Measurements from ENCODE around the gene HIRA.

The HIRA gene

GRCh38 chr22:19466848-19467752 lies 35.6 kb upstream of the HIRA start:
- H3K4me1 Mint-ChIP-seq (ENCODE audit: low read depth), result peaks cover 12% of the 10 kb centered on the region
- no peaks in the 10 kb centered on the region for H3K27me3 Mint-ChIP-seq (ENCODE audit: low read depth)
- no peaks in the 10 kb centered on the region for H3K9me3 Mint-ChIP-seq
- no peak overlapping the region for H3K27ac Mint-ChIP-seq
- H3K36me3 Mint-ChIP-seq (ENCODE audit: low read depth), result peaks cover 58% of the 10 kb centered on the region
- H3K4me3 Mint-ChIP-seq, result no peak overlapping the region

GRCh38 chr22:19466126-19466716 lies 34.7 kb upstream of the HIRA start:
- H3K27me3 Mint-ChIP-seq (ENCODE audit: low read depth), result no peaks in the 10 kb centered on the region
- peaks cover 12% of the 10 kb centered on the region for H3K4me1 Mint-ChIP-seq (ENCODE audit: low read depth)
- peaks cover 51% of the 10 kb centered on the region for H3K36me3 Mint-ChIP-seq (ENCODE audit: low read depth)
- no peak overlapping the region for H3K4me3 Mint-ChIP-seq
- H3K9me3 Mint-ChIP-seq, result no peaks in the 10 kb centered on the region
- H3K27ac Mint-ChIP-seq, result no peak overlapping the region

GRCh38 chr22:19464975-19465374 lies 33.4 kb upstream of the HIRA start:
- Mint-ChIP-seq H3K4me1 (ENCODE audit: low read depth) (peaks cover 12% of the 10 kb centered on the region), H3K9me3 (no peaks in the 10 kb centered on the region), H3K36me3 (ENCODE audit: low read depth) (peaks cover 45% of the 10 kb centered on the region), H3K27ac (no peak overlapping the region), H3K4me3 (no peak overlapping the region), H3K27me3 (ENCODE audit: low read depth) (no peaks in the 10 kb centered on the region)

GRCh38 chr22:19464546-19464945 lies 33.0 kb upstream of the HIRA start:
- Mint-ChIP-seq H3K4me3 (no peak overlapping the region), H3K9me3 (no peaks in the 10 kb centered on the region), H3K36me3 (ENCODE audit: low read depth) (peaks cover 42% of the 10 kb centered on the region), H3K27ac (no peak overlapping the region), H3K27me3 (ENCODE audit: low read depth) (no peaks in the 10 kb centered on the region), H3K4me1 (ENCODE audit: low read depth) (peaks cover 12% of the 10 kb centered on the region)

GRCh38 chr22:19463491-19464469 lies 32.2 kb upstream of the HIRA start:
- Mint-ChIP-seq H3K4me1 (ENCODE audit: low read depth) (peaks cover 12% of the 10 kb centered on the region), H3K27ac (peak overlapping the region; percentile 26)

GRCh38 chr22:19463008-19463407 lies 31.5 kb upstream of the HIRA start:
- no peak overlapping the region for H3K4me3 Mint-ChIP-seq
- peaks cover 12% of the 10 kb centered on the region for H3K4me1 Mint-ChIP-seq (ENCODE audit: low read depth)
- no peaks in the 10 kb centered on the region for H3K9me3 Mint-ChIP-seq
- no peak overlapping the region for H3K27ac Mint-ChIP-seq
- H3K36me3 Mint-ChIP-seq (ENCODE audit: low read depth), result peaks cover 30% of the 10 kb centered on the region
- H3K27me3 Mint-ChIP-seq (ENCODE audit: low read depth), result no peaks in the 10 kb centered on the region

More at GRCh38 chr22:19463491-19464469, 32.2 kb upstream of the HIRA start:
- Mint-ChIP-seq H3K4me3 (no peak overlapping the region), H3K27me3 (ENCODE audit: low read depth) (no peaks in the 10 kb centered on the region), H3K36me3 (ENCODE audit: low read depth) (peaks cover 37% of the 10 kb centered on the region), H3K9me3 (no peaks in the 10 kb centered on the region)

- Mint-ChIP-seq H3K36me3 (ENCODE audit: low read depth) (peaks cover 27% of the 10 kb centered on the region), H3K4me1 (ENCODE audit: low read depth) (peaks cover 14% of the 10 kb centered on the region), H3K27me3 (ENCODE audit: low read depth) (no peaks in the 10 kb centered on the region), H3K4me3 (no peak overlapping the region), H3K9me3 (no peaks in the 10 kb centered on the region), H3K27ac (no peak overlapping the region)
Observed at GRCh38 chr22:19461506-19461905, 30.0 kb upstream of the HIRA start.

- Mint-ChIP-seq H3K36me3 (ENCODE audit: low read depth) (peaks cover 30% of the 10 kb centered on the region), H3K27ac (no peak overlapping the region), H3K9me3 (no peaks in the 10 kb centered on the region), H3K4me1 (ENCODE audit: low read depth) (peaks cover 14% of the 10 kb centered on the region), H3K27me3 (ENCODE audit: low read depth) (no peaks in the 10 kb centered on the region), H3K4me3 (no peak overlapping the region)
Observed at GRCh38 chr22:19460036-19460435, 28.5 kb upstream of the HIRA start.

- Mint-ChIP-seq H3K27ac (no peak overlapping the region), H3K4me1 (ENCODE audit: low read depth) (peaks cover 7% of the 10 kb centered on the region), H3K9me3 (no peaks in the 10 kb centered on the region), H3K4me3 (no peak overlapping the region), H3K36me3 (ENCODE audit: low read depth) (peaks cover 36% of the 10 kb centered on the region), H3K27me3 (ENCODE audit: low read depth) (no peaks in the 10 kb centered on the region)
Observed at GRCh38 chr22:19457828-19458428, 26.4 kb upstream of the HIRA start.

- Mint-ChIP-seq H3K4me1 (ENCODE audit: low read depth) (peaks cover 7% of the 10 kb centered on the region), H3K4me3 (no peak overlapping the region), H3K27me3 (ENCODE audit: low read depth) (no peaks in the 10 kb centered on the region), H3K9me3 (no peaks in the 10 kb centered on the region), H3K27ac (no peak overlapping the region), H3K36me3 (ENCODE audit: low read depth) (peaks cover 41% of the 10 kb centered on the region)
Observed at GRCh38 chr22:19456541-19456940, 25.0 kb upstream of the HIRA start.

GRCh38 chr22:19455585-19456370 lies 24.2 kb upstream of the HIRA start:
- no peaks in the 10 kb centered on the region for H3K27me3 Mint-ChIP-seq (ENCODE audit: low read depth)
- H3K27ac Mint-ChIP-seq, result no peak overlapping the region
- no peak overlapping the region for H3K4me3 Mint-ChIP-seq
- H3K9me3 Mint-ChIP-seq, result no peaks in the 10 kb centered on the region
- peaks cover 43% of the 10 kb centered on the region for H3K36me3 Mint-ChIP-seq (ENCODE audit: low read depth)
- H3K4me1 Mint-ChIP-seq (ENCODE audit: low read depth), result peaks cover 7% of the 10 kb centered on the region

GRCh38 chr22:19455033-19455432 lies 23.5 kb upstream of the HIRA start:
- H3K36me3 Mint-ChIP-seq (ENCODE audit: low read depth), result peaks cover 44% of the 10 kb centered on the region
- peaks cover 8% of the 10 kb centered on the region for H3K4me1 Mint-ChIP-seq (ENCODE audit: low read depth)
- H3K27ac Mint-ChIP-seq, result no peak overlapping the region
- no peaks in the 10 kb centered on the region for H3K27me3 Mint-ChIP-seq (ENCODE audit: low read depth)
- no peak overlapping the region for H3K4me3 Mint-ChIP-seq
- H3K9me3 Mint-ChIP-seq, result no peaks in the 10 kb centered on the region

- Mint-ChIP-seq H3K27me3 (ENCODE audit: low read depth) (no peaks in the 10 kb centered on the region), H3K27ac (no peak overlapping the region), H3K36me3 (ENCODE audit: low read depth) (peaks cover 44% of the 10 kb centered on the region), H3K4me3 (no peak overlapping the region), H3K9me3 (no peaks in the 10 kb centered on the region), H3K4me1 (ENCODE audit: low read depth) (peaks cover 12% of the 10 kb centered on the region)
Observed at GRCh38 chr22:19454156-19454555, 22.6 kb upstream of the HIRA start.
